SK-MEL-5 (cell line): ENCODE results near the gene NFIX. TPM values are rescaled to one million over a fixed set of nuclear protein-coding genes. Genes with fewer than 3 reads are reported as not detected.
"Not testable (repeated sequence)": the region's sequence is repeated elsewhere in the genome, so short reads cannot be mapped to it uniquely, and the experiment has no call there.

Source experiments
- DNase-seq: peaks from one replicate; pipeline ENCODE4 v3.0.0-alpha.2; 2016; ENCODE audit warnings: low read depth, low spot score
- in situ Hi-C: cut with HindIII; loops from 2 replicates; pipeline ENCODE4 v1.10.0; 2016; ENCODE audit warnings: low sequenced_read_pairs, high pct_unique_total_duplicates, low pct_unique_long_range_greater_than_20kb
- total RNA-seq: library from RNA; depleted of rRNA; stranded (reverse); fragments of >200 nt; shearing (Covaris generic); gene quantifications from 2 replicates; pipeline ENCODE4 v1.2.3, GENCODE V29; 2014

The NFIX gene
- total RNA-seq, 1 experiment from 2014 or later = 4.9 TPM

DNA sequence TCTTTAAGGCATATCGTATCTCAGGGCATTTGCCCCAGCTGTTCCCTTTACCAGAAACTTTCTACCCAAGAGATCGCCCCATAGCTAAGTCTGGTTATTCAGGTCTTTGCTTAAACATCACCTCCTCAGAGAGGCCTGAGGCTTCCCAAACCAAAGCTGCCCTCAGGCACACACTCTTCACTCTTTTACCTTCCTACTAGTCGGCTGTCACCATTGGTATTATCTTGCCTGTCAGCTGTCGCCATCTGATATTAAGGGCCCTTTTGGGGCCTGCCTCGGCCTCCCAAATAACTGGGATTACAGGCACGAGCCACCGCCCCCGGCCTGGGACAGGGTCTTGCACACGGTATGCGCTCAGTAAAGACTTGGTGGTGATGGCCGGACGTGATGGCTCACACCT is 39.3 kb upstream of the NFIX start:
- in situ Hi-C loops = no loop called here
- DNase-seq = no peak

DNA sequence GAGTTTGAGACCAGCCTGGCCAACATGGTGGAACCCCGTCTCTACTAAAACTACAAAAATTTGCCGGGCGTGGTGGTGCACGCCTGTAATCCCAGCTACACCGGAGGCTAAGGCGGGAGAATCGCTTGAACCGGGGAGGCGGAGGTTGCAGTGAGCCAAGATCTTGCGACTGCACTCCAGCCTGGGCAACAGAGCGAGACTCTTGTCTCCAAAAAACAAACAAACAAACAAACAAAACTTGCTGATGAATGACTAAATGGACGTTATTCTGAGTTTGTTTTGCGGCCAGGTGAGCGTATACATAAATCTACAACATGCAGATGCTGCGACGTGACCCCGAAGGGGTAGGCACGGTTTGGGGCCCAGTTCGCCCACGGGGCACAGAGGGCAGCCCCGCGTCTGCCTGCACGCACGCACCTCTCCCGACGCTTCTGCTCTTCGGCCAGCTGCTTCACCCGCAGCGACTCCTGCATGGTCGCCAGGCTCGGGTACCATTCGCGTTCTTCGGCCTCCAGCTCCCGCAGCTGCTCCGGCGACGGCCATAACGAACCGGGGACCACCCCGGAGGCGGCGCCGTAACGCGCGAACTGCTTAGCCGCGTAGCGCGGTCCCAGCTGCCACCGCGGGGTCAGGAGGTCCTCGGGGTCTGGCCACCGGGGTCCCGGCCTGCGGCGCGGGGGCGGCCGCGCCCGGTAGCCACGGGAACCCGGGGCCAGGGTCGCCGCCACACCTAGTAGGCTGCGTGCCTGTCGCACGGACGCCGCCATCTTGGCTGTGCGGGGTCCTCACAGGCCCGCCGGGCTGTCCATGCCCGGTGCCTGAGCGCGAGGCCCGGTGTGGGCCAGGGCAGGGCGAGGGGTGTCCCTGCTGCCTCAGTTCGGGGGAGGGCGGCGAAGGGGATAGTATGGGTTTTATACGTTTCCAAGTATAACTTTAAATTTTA is 38.6 kb upstream of the NFIX start, which contains the start of gene GADD45GIP1:
TSS of gene GADD45GIP1 (minus strand) at position 778 of the 943 bp plus-strand sequence. CDS start at position 767, 11 bp downstream.
- DNase-seq = peak; percentile 79
- in situ Hi-C loops = no loop called here

DNA sequence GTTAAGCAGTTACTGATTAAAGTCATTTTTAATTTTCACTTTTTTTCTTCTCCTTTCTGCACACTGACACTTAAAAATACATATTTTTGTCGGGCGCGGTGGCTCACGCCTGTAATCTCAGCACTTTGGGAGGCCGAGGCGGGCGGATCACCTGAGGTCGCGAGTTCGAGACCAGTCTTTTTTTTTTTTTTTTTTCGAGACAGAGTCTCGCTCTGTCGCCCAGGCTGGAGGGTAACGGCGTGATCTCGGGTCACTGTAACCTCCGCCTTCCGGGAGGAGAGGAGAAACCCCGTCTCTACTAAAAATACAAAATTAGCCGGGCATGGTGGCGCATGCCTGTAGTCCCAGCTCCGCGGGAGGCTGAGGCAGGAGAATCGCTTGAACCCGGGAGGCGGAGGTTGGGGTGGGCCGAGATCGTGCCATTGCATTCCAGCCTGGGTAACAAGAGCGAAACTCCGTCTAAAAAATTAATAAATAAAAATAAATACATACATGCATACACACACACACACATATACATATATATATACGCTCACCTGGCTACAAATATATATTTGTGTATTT is 37.8 kb upstream of the NFIX start:
- DNase-seq, in situ Hi-C loops: not testable (repeated sequence)

DNA sequence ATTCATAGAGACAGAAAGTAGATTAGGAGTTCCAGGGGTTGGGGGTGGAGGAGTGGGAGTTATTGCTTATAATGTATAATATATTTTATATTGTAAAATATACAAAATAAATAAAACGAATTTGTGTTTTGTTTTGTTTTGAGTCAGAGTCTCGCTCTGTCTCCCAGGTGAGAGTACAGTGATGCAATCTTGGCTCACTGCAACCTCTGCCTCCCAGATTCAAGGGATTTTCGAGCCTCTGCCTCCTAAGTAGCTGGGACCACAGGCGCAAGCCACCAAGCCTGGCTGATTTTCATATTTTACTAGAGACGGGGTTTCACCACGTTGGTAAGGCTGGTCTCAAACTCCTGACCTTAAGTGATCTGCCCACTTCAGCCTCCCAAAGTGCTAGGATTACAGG is 35.8 kb upstream of the NFIX start:
- no peak for DNase-seq
- in situ Hi-C loops = no loop called here

DNA sequence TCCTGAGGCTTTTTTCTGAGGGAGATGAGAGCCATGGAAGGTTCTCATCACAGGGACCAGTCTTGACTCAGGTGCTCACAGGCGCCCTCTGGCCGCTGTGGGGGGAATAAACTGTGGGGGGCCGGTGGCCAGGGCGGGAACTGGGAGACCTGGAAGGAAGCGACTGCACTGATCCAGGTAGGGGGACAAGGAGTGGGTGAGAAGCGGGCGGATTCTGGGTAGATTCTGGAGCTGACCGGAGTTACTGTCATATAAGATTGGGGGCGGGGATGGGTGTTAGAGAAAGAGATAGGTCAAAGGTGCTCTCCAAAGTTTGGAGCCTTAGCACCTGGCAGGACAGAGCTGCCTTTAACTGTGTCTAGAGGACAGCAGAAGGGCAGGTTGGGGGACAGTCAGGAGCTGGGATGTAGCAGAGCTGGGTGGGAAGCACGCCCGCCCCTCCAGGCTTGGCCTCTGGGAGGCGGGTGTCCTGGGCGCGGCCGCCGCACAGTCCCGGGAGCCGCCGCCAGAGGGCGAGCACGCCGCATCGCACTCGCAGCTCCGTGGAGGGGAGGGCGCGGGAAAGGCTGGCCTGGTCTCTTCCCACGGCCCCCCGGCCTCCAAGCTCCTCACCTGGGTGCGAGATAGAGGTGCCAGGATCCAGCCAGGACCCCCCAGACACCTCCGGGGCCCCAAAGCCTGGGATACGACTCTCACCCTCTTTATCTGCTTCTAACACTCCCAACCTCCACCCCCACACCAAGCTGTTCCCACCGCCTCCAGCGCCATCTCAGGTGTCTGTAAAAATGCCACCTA is 30.1 kb upstream of the NFIX start:
- peak; percentile 72 for DNase-seq
- in situ Hi-C loops = no loop called here

DNA sequence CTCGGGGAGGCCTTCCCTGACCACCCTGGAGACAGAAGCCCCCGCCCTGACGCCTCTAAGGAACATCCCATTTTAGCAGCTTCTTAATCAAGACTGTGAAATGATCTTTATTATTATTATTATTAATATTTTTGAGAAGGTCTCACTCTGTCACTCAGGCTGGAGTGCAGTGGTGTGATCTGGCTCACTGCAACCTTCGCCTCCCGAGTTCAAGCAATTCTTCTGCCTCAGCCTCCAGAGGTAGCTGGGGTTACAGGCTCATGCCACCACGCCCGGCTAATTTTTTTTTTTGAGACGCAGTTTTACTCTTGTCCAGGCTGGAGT is 29.5 kb upstream of the NFIX start:
- in situ Hi-C loops = no loop called here
- no peak for DNase-seq

DNA sequence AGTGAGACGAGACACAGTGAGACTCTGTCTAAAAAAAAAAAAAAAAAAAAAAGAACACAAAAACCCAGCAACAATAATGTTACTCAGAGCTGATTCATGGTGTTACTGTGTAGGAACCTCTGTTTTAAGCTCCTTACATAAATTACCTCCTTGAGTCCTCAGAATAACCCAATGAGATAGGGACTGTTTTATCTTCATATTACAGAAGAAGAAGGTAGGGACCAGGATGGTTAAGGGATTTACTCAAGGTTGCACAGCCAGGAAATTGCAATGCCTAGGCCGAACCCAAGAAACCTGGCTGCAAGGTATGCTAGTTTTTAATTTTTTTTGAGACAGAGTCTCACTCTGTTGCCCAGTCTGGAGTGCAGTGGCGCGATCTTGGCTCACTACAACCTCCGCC is 27.4 kb upstream of the NFIX start:
- in situ Hi-C loops = no loop called here
- no peak for DNase-seq

DNA sequence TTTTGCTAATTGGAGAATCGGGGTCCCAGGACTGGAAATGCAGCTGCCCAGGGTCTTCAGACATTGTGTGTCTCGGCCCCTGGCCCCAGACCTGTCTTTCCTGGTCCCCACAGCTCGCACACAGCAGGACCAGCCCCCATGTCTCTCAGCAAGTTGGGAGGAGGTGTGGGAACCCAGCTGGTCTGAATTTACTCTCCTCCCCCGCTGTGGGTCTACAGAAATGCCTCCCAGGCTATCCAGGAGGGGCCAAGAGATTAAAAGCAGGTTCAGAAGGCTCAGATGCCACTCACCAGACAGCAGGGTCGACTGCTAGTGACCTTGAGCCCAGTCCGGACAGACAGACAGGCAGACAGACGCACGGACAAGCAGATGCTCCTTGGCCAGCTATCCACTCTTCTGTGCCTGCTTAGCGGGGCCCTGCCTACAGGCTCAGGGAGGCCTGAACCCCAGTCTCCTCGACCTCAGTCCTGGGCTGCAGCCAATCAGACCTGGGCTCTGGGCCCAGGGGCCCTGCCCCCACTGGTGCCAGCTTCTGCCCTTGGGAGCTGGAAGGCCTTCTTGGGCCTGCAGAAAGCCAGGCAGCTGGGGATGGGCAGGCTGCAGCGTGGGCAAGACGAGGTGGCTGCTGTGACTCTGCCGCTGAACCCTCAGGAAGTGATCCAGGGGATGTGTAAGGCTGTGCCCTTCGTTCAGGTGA is 25.8 kb upstream of the NFIX start, which contains the start of gene DAND5:
TSS of gene DAND5 (plus strand) at position 285 of the 697 bp plus-strand sequence. CDS start at position 370, 85 bp downstream.
- in situ Hi-C loops = no loop called here
- DNase-seq = no peak

DNA sequence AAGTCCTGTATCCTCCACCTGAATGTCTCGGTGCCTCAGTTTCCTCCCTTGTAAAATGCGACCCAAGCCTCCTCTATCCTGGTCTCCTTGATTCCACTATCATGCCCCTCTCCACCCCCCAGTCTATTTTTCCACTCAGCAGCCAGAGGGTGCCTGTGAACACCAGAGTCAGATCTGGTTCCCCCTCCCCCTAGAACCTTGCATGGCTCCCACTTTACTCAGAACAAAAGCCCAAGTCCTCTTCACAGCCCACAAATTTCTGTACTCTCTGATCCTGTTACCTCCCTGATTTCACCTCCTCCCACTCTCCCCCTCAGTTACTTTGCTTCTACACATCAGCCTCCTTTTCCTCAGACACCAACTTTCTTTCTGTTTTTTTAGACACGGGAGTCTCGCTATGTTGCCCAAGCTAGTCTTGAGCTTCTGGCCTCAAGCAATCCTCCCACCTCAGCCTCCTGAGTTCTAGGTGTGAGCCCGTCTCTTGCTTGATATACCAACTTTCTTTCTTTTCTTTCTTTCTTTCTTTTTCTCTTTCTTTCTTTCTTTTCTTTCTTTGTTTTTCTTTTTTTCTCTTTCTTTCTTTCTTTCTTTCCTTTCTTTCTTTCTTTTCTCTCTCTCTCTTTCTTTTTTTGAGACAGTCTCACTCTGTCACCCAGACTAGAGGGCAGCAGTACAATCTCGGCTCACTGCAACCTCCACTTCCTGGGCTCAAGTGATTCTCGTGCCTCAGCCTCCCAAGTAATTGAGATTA is 25.0 kb upstream of the NFIX start:
- no peak for DNase-seq
- in situ Hi-C loops = no loop called here

DNA sequence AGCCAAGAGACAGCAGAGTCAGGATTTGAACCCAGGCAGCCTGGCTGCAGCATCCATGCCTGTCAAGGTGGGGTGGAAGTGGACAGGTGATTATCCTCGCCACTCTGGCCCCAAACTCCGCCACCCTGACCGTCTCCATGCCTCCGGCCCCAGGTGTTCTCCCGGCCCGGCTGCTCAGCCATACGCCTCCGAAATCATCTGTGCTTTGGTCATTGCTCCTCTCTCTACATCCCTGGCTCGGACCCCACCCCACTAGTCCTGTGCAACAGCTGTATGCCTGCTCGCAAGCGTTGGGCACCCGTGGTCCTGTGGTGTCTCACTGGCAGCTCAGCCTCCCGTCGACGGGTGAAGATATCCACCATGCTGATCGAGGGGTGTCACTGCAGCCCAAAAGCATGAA is 22.0 kb upstream of the NFIX start:
- in situ Hi-C loops = no loop called here
- DNase-seq = no peak

DNA sequence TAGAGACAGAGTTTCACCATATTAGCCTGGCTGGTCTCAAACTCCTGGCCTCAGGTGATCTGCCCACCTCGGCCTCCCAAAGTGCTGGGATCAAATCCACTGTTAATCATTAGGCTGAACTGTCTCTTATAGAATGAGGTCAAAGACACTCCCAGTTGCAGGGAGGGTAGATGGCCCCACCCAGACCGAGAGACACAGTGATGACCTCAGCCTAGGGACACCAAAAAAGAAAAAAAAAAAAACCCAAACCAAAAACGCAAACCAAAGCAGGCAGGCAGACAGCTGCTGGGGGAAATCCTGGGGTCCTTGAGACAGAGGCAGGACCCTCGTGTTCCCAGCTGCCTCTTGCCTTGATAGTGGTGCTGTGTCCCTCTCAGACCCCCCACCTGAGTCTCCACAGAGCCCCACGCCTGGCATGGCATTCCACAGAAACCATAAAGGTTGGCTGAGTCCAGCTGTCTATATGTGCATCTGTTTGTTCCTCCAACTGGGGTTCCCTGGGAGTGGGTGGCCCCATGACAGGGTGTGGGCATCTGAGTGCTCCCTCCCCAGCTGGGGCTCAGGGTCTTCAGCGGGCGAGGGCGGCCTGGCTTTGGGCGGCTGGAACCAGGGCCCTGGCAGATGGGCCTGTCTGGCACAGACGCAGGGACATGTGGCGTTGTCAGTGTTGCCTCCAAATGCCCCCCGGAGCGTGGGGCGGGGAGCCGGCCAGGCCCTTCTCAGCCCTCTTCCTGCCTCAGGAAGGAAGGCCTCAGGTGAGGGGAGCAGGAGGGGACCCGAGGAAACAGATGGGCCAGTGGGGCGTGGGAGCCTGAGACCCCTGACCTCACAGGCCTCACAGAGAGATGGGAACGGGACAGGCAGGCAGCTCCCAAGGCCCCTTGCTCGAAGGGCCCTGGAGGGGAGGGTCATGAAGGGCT is 20.7 kb upstream of the NFIX start:
- no peak for DNase-seq
- in situ Hi-C loops = no loop called here

DNA sequence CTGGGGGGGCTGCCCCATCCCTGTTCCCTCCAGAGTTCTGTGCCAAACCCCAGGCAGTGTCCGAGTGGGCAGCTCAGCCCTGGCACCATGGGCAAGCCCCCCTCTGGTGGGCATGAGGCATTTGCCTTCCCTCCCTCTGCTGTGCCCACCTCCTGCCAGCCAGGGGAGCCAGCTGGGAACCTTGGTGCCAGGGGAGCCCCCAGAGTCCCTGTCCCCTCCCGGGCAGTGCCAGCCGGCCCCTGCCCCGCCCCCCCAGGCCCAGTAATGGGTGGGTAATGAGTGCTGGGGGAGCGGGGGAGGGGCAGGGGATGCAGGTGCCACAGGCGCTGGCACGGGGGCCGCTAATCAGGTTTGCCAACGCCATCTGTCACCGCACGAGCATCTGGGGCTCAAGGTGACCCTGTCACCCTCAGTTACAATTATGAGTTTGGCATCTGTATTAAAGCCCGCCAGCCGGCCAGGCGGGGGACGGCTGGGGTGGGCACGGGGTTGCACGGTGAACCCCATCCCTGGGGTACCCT is 20.0 kb upstream of the NFIX start:
- in situ Hi-C loops = no loop called here

DNA sequence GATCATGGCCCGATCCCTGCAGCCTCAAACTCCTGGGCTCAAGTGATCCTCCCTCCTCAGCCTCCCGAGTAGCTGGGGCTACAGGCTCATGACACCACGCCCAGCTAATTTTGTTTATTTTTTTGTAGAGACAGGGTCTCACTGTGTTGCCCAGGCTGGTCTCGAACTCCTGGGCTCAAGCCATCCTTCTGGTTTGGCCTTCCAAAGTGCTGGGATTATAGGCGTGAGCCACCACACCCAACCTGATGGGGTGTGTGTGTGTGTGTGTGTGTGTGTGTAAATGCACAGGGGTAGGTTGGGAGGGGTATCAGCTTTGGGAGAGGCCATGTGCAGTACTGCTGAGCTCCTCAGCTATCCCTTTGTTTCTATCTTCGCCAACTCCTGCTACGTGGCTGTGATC is 19.2 kb upstream of the NFIX start:
- in situ Hi-C loops, DNase-seq: not testable (repeated sequence)

More for the DNA sequence above, 20.0 kb upstream of the NFIX start:
- no peak for DNase-seq

DNA sequence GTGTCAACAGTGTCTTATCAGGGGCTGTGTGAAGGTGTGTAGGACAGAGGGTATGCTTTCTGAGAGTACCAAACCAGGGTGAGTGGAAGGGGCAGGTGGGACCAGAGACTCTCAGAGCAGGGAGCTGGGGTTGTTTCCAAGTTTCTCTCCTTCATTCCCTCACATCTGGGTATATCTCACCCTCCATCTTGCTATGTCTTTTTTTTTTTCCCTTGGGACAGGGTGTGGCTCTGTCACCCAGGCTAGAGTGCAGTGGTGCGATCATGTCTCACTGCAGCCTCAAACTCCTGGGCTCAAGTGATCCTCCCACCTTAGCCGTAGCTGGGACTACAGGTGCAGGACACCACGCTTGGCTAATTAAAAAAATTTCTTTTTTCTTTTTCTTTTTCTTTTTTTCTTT is 15.3 kb upstream of the NFIX start:
- in situ Hi-C loops = no loop called here
- DNase-seq = no peak

DNA sequence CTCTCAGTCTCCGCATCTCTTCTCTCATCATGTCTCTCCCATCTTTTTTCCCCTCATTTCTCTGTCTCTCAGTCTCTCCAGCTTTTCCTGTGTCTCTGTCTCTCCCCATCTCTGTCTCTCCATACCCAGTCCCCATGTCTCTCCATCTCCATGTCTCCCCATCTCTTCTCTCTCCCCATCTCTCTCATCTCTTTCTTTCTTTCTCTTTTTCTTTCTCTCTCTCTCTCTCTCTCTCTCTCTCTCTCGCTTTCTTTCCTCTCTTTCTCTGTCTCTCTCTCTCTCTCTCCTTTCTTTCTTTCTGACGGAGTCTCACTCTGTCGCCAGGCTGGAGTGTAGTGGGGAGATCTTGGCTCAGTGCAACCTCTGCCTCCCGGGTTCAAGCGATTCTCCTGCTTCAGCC is 12.6 kb upstream of the NFIX start:
- DNase-seq = no peak
- in situ Hi-C loops = no loop called here

DNA sequence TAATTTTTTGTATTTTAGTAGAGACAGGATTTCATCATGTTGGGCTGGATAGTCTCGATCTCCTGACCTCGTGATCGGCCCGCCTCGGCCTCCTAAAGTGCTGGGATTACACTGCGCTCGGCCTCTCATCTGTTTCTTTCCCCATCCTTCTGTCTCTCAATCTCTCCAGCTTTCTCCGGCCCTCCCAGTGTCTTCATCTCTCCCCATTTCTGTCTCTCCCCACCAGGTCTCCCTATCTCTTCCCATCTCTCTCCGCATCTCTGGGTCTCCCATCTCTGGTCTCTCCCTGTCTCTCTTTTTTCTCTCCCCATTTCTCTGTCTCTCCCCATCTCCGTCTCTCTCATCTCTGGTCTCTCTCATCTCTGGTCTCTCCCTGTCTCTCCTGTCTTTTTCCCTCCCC is 12.2 kb upstream of the NFIX start:
- in situ Hi-C loops = no loop called here
- DNase-seq = no peak
